ENCODE data around the gene DUSP8.
A peak's percentile ranks its signal among the peaks of the same experiment; 100 is the strongest.
"Not testable (repeated sequence)": the region's sequence is repeated elsewhere in the genome, so short reads cannot be mapped to it uniquely, and the experiment has no call there.

The DUSP8 gene

DNA sequence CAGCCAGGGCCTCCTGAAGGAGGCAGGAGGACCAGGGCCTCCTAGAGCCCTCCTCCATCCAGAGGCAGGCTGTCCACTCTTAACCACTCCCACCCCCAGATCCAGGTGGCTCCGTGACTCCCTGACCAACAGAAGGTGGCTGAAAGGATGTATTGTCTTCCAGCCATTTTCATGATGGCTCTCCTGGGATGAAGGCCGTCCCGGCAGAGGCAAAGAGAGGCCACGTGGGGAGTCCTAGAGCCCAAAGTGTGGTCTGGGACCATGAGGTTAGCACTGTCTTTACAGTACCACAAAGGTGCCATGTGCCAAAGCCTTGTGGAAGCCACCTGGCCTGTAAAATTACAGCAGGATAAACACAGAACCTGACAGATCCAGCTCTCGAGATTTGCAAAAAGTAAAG, 42.3 kb downstream of the DUSP8 start:
- DNase-seq: no peak

DNA sequence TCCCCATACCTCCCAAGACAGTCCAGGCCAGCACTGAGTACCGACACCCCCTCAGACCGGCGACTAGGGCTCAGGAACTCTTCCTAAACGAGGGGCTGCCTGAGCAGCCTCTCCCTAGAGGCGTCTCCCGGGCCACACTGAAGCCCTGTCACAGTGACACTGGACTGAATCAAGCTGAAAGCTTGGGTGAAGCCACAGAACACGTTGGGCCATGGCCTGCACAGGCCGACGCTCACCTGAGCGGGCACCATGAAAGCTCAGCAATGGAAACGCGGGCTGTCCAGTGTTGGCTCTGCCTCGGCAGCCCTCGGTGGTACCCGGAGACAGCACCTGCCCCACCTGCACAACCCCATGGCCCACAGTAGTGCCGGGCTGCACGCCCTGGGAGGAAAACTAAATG, 42.8 kb downstream of the DUSP8 start:
- DNase-seq: no peak

DNA sequence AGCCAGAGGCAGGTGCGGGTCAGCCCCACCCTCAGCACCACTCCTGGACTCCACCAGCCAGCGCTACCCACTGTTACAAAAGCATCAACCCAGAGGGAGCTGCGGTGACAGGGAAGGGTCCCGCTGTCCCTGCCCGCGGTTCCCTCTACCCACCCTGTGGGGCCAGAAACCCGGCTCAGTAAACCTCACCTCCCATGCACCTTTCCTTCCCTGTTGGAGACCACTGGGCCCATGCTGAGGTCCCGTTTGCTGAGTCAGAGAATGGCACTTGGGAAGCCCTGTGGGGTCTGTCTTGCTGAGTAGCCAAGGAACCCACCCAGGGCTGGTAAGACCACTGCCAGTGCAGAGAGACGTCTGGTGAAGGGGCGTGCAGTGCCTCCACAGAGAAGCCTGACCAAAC, 43.4 kb downstream of the DUSP8 start:
- no peak for DNase-seq

DNA sequence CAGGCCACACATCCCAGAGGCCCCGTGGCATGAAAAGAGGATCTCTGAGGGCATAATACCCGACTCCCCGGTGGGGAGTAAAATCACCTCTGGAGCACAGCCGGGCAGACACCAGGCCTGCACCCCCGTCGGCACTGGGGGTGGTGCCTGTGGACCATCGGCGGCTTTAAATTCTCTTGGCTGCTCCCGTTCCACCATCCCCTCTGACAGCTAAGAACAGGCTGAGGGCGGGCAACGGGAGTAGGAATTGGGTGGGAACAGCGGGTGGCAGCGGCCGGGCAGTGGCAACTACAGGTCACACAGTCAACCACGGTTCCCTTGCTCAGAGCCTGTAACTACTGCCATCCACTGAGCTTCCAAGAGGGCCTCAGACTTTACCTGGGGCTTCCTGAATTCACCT, 45.3 kb downstream of the DUSP8 start:
- DNase-seq: no peak

DNA sequence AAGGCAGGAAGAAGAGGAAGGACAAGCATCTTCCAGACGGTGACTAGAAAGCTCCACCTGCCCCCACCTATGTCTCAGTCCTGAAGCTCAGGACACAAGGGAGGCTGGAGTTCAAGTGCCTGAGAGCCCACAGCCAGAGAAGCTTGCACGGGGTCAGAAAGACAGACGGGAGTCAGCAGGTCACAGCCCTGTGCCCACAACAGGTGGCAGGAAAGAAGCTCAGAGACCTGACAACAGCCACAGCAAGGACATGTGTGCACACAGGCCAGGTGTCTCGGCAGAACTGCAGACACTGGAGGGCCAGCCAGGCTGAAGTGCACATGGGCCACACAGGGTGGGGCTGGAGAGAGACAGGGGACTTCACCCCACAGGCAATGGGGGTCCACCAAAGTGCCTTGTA, 48.3 kb downstream of the DUSP8 start:
- DNase-seq: no peak

DNA sequence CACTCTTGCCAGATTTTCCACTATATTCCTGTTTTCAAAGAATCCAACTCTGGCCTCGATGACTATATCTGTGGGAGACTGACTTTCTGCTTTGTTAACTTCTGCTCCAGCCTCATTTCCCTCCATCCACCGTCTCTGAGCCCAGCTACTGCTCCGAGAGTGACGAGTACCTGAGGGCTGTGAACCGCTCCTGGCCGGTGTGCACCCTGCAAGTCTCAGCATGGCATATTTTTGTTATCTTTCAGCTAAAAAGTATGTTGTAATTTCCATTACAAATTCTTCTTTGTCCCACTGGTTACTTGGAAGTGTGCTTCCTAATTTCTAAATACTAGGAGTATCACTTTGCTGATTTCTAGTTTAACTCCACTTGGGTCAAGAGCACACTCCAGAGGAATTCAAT, 49.0 kb downstream of the DUSP8 start:
- DNase-seq: no peak

DNA sequence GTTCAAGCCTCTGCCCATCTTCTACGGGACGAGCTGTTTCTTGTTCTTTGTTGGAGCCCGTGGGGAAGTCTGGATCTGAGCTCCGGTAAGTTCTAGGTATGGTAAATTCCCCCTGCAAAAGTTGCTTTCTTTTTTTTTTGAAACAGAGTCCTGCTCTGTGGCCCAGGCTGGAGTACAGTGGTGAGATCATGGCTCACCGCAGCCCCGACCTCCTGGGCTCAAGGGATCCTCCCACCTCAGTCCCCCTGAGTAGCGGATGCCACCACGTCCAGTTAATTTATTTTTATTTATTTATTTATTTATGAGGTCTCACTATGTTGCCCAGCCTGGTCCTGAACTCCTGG, 50.0 kb downstream of the DUSP8 start:
- no peak for DNase-seq

DNA sequence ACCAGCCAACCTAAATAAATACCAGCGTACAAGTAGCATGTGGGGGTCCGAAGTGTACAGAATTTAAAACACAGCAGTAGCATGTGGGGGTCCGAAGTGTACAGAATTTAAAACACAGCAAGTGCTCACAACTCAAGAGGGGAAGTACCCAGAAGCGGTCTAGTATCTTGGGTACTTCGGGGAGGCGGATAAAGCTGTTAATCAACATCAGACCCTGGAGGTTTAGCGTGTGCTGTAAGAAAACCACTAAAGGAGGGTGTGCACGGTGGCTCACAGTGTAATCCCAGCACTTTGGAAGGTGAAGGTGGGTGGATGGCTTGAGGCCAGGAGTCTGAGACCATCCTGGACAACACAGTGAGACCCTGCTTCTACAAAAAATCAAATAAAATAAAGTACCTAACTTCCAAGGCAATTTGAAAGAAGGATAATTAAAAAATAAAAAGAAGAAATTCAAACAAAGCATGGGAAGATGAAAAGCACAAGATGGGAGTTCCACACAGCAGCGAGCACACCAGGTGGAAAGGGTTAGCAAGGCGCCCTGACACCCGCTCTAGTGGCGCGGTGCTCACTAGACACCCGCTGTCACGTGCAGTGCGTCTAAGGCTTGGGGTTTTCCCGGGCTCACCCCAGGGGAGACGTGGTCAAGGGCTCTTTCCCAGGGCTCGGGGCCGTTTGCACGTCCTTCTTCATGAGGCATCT, 50.5 kb downstream of the DUSP8 start:
- peak; percentile 14 for DNase-seq

DNA sequence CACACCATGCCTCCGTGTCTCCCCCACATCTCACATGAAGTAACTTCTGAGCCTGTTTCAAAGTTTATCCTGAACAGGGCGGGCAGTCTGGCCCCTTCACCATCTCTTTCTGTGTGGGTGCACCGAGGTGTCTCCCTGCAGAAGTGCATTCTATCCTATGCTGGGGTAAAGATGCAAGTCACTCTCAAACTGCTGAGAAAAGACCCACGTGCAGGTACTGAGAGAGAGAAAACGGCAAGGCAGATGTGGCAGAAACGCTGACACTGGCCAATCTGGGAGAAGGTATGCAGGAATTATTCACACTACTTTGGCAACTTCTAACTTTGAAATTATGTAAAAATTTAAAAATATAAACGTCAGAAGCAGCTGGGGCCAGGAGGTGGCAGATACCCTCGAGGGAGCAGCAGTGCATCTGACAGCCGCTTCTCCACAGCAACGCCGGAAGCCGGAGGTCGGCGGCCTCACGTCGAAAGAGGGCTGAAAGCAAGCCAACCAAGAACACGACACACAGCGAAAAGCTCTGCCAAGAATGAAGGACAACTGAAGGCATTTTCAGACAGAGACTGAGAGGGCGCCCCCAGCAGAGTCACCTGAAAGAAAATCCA, 51.3 kb downstream of the DUSP8 start:
- no peak for DNase-seq

DNA sequence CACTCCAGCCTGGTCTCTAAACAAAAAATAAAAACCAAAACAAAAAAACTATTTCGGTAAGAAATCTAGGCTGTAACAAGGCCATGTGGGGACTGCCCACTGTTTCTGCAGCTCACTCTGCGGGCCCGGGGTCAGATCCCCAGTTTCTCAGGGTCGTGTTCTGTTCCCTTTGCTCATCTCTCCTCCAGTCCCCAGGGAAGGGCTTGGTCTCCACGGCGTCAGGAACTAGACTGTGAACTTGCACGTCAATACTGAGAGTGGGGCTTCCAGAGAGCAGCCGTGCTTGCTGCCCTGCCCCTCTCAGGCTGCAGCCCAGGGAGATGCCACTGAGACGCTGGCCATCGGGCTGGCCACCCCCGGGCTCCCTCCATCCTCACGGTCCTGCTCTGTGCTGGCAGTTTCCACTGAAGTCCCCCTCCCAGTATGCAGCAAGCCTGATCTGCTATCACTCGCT, 51.8 kb downstream of the DUSP8 start:
- DNase-seq: no peak

DNA sequence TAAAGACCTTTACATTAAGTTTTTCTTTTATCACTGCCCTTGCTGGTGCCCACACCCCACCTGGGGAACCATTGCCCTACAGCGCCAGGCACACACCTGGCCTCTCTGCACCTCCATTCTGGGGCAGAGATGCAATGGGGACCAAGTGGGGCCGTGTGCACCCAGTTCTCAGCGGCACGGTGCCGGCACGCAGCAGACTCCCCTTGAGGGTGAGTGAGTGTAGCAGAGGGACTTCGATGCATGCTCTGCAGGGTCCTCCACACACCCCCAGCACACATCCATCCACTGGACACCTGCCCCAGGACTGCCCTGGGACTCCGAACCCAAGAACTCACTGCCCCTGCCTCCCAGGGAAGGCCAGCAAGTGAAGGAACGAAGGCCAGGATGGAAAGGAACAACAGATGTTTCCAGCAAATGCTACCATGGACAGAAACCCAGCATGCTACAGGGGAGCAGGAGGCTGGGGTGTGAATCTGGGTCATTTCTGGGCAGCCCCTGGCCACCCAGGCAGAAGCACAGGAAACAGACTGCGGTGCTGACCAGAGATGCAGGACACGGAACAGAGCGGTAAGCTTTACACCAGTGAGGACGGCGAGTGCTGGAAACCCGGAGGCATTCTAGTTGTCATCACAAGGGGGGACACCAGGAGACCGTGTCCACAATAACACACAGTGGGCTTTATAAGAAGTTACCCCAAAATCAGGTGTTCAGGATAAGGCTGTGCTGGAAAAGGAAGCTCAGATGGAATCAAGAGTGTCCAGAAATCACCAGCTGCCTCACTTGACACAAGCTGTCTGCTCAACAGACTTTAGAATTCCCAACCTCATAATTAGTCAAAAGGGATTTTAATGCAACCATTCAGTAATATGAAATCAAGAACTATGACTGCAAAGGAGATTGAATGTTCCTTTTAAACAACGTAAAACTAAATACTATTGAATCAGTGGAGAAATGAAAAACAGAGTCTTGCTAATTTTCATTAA, 52.8 kb downstream of the DUSP8 start:
- DNase-seq: no peak

DNA sequence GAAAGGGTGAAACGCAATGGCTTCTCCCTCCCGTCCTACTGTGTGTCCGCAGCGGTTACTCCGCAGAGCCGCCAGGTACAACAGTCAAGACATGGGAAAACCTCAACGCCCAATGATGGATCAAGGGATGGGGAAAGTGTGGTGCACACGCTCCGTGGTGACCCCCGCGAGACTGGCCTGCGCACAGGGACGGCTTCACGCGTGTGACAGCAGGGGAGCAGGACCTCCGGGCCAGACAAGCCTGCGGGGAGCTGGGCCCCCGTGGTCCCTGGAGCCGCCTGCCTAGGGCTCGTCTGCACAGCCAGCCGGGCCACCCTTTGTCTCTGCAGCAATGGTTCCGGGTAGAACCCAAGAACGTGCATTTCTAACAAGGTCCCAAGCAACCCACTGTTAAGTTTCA, 53.8 kb downstream of the DUSP8 start:
- DNase-seq: no peak

DNA sequence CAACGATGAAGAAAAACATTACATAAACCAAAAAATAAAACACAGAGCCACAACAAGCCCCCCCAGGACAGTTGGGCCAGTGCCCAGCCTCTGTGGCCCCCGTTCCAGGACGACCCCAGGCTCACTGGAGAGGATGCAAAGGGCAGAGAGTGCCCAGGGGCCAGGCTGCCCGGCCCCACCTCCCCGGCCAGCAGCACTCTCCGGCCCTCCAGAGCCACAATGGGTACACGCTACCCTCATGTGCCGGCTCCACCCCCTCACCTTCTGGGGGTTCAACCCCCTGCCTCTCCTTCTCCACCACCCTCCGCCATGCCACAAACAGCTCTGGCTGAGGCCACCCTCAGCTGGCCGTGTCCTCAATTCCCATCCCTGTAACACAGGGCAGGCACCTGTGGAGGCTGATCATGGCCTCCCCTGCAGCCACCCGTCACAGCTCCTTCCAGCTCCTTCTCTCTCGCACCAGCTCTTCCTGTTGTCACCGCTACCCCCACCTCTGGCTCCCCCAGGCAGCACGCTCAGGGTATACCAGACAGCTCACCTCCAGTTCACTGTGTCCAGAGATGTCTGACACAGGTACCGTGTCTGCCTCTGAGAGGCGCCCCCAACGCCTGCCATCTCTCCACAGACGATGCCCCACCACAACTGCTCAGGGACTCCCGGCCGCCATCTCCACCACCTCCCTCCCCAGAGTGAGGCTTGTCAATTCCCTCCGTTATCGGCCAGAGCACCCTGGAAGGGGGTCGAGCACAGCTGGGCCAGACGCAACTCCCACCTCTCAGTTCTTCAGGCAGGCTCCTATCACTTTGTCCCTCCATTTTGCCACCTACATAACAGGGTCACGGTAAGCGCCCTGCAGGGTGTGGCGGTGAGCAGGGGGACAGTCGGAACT, 54.7 kb downstream of the DUSP8 start:
- no peak for DNase-seq

DNA sequence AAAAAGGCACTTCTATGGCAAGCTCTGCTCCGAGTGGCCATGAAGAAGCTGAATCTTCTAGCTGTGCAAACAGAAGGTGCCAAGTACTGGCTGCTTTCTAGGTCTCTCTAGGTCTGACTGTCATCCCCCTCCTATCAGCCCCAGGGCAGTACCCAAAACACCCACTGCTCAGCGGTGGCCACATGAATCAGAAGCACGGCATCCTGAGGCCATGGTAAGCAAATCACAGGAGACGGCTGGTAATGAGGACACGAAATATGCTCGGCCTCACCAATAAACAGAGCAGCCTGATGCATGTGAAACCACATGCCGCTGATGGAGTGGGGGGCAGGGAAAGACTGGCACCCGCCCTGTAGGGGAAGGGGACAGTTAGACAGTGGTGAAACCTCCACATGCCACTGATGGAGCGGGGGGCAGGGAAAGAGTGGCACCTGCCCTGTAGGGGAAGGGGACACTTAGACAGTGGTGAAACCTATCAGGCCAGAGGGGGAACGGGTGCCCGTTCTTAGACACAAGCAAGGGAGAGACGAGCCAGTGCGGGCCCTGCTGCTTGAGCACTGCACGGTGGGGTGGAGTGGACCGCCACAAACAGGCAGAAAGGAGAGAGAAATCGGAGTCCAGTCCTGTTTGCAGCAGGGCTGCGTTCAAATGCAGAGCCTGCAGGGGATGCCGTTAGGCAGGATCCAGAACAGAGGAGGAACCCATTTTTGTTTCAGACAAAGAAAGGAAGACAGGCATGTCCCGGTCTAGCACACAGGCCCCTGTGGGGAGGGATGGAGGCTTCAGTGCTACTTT, 55.6 kb downstream of the DUSP8 start:
- no peak for DNase-seq

DNA sequence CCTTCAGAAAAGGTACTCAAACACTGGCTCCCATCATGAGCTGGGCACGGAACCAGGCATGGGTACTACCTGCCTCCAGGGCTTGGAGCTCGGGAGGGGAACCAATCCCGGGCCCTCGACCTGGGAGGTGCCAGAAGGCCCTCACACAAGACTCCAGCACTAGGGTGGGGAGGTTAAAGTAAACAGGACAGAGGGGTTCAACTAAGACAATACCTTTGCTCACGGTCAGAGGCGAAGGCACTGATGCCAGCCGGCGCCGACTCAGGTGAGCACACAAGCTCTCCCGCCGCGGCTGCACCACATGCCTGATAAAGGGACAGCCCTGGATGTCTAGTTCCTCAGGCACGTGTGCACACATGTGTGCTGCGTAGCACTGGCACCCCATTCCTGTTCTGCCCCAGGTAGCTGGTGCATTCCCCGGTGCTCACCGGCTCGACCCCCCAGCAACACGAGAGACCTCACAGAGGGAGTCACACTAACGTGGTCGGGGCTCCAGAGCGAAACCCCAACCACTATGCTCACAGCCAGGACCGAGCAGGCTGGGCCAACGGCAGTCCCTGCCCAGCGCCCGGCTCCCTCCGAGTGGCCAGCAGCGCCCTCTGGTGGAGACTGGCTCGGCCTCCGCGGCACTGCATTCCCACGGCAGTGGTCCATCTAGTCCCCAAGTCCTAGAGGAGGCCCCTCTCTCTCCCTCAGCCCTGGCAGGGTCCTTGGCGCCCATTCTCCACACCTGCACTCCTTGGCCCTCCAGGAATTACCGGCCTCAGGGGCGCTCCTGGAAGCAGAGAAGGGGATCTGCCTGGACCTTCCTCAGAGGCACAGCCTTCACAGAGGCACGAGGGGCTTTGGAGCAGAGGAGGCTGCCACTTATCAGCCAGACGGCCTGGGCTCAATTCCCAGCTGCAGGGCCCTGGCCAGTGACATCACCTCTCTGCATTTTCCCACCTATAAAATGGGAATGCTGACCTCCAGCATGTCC, 56.7 kb downstream of the DUSP8 start:
- DNase-seq: peak; percentile 85

DNA sequence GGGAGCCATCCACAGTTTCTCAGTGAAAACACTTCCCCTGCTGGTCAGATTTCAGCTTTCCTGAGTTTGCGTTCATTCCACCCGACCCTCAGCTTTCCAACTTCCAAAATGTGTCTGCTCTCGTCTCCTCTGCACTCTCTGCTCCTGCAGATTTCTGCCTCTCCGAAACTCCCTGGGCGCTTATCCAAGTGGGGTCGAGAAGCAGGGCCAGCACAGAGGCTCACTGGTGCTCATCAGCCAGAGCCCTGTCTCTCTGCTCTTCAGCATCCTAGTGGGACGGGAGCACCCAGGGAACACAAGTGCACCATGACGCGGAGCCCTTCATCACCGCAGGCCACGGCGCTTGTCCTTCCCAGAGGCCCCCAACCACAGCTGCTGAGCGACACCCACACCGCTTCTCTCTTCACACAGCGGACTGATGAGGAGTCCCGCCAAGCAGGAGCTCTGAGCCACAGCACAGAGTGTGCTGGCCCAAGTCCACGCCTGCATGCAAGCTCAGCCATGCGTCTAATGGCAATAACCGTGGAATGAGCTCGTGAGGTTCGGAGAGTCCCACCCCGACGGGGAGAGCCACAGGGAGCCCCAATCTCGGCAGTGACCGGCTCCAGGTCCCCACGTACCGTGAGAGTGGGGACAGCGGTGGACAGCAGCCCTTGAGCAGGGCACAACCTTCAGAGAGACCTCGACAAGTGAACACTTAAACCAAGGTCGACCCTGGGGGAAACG, 57.6 kb downstream of the DUSP8 start:
- no peak for DNase-seq

DNA sequence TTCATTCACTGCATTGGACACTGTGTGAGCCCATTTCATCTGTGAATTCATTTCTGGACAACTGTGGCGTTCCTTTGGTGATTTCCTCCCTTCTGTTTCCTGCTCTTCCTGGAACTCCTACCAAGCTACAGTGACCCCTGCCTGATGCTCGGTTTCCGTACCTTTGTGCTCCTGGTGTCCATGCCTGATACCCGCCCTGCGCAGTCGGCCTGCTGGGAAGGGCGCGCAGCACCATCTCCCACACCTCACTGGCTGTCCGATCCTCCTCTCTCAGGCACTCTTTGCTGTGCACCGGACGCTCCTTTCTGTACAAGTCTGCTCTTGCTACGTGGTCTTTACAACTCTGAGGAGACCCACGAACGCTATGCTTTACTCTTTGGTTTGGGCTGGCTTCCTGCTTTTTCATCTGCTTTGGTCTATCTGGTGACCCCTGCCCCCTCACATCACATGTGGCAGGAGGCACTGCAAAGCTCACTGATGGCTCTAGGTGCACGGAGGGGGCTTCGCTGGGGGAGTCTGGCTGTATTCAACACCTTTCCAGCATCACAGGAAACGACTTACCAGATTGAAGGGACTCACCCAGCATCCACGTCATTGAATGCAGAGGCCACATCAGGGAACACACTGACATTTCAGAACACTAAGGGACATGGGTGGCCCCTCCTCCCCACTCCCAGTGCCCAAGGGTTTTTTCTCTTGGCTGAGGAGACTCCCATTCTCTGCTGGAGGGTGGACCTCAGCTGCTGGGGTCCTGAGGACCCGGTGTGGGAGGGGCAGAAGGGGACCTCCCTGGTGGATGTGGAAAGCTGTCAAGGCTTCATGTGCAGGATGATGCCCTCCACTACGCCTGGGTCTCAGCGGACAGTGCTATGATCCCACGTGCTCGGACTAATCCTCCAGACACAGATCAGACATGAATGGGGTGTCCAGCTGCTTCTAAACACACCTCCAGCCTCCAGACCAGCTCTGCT, 58.5 kb downstream of the DUSP8 start:
- no peak for DNase-seq

DNA sequence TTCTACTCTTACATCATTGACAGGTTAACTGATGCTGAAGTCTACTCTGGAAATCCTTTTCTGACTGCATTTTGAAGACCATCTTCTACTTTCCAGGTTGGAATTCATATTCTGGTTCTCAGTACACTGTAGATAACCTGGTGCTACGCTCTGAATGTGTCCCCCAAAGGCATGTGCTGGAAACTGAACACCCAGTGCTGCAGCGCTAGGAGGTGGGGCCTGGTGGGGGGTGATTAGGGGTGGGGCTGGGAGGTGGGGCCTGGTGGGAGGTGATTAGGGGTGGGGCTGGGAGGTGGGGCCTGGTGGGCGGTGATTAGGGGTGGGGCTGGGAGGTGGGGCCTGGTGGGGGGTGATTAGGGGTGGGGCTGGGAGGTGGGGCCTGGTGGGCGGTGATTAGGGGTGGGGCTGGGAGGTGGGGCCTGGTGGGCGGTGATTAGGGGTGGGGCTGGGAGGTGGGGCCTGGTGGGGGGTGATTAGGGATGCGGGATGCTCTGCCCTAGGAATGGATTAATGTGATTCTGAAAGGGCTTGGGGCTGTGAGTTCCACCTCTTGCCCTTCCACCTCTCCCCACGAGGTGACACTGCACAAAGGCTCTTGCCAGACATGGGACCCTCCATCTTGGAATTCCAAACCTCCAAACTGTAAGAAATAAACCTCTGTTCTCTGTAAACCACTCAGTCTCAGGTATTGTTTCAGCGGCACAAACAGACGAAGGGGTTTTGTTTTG, 59.4 kb downstream of the DUSP8 start:
- DNase-seq: not testable (repeated sequence)
